GM21723 (cell line): Measurements from ENCODE around the gene ZNF45.
"Not testable (repeated sequence)": the region's sequence is repeated elsewhere in the genome, so short reads cannot be mapped to it uniquely, and the experiment has no call there.

ENCODE experiments used
- ATAC-seq: cut with Tn5 transposase; IDR thresholded peaks from one replicate; pipeline ENCODE4 v1.9.1; 2021; ENCODE audit warnings: mild to moderate bottlenecking, moderate library complexity; ENCODE audit not compliant: unreplicated experiment

Gene ZNF45

DNA sequence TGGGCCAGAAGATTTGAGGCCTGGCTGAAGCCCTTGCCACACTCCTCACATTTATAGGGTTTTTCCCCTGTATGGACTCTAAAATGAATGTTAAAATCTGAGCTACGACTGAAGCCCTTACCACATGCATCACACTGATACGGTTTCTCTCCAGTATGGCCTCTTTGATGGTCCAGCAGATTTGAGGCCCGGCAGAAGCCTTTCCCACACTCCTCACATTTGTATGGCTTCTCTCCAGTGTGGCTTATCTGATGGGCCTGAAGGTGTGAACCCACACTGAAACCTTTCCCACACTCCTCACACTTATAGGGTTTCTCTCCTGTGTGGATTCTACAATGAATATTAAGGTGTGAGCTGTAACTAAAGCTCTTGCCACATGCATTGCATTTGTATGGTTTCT lies 21.0 kb downstream of the ZNF45 start:
- no peak for ATAC-seq

DNA sequence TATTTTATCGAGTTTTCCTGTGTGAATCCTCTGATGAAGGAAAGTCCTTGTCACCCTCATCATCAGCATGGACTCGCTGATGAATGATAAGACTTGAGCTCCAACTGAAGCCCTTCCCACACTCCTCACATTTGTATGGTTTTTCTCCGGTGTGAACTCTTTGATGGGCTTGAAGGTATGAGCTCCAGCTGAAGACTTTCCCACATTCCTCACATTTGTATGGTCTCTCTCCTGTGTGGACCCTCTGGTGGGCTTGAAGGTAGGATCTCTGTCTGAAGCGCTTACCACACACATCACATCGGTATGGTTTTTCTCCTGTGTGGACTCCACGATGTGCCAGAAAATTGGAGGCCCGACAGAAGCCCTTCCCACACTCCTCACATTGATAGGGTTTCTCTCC lies 21.7 kb downstream of the ZNF45 start:
- ATAC-seq: no peak

GRCh38 chr19:43910884-43911283 lies 24.2 kb downstream of the ZNF45 start:
- no peak for ATAC-seq

DNA sequence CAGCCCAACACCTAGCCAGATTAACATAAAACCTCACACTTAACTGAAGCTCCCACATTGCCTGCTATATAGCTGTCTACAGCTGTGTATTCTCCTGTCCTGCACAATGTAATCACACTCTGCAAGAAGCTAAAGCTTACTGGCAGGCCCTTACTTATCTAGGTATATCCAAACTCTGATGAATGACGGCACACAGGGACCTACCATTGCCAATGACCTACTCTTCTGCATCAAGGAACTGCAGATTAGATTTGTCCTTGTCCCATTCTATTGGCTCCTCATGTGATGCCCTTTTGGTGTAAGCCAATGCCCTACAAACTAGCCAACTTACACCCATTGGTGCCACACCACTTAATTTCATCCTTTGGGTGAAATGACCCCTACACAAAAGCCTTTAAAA lies 26.4 kb downstream of the ZNF45 start:
- ATAC-seq: no peak

DNA sequence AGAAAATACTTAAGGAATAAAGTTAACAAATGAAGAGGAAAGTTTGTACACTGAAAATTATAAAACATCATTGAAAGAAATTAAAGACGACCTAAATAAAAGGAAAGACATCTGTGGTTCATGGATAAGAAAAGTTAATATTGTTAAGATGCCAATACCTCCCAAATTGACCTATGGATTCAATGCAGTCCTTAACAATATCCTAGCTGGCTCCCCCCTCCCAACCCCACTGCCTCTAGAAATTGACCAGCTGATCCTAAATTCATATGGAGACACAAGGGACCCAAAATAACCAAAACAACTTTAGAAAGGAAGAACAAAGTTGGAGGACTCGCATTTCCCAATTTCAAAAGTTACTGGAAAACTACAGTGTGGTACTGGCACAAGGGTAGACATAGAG lies 28.3 kb downstream of the ZNF45 start:
- no peak for ATAC-seq

DNA sequence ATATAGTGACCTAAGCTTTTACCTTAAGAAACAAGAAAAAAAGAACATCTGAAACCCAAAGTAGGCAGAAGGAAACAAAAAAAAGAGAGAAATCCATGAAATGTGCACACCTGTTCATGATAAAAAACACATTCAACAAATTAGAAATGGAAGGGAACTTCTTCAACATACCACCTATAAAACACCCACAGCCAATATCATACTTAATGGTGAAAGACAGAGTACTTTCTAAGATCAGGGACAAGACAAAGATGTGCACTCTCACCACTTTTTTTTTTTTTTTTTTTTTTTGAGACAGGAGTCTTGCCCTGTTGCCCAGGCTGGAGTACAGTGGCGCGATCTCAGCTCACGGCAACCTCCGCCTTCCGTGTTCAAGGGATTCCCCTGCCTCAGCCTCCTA lies 29.2 kb downstream of the ZNF45 start:
- no peak for ATAC-seq

DNA sequence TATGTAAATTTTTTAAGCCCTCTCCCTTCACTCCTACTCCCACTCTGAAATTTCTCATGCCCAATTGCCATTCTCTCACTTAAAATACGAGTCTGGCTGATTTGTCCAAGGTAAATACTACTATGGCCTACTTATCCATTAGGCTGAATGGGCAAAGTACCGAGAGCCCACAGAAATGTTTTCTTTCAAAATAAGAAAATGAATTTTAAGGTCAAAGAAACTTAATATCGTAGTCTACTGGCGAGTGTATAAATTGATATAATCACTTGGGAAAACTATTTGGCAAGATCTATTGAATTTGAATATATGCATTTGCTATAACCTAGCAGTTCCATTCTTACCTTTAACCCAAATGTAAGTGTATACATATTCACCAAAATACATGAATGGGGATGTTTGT lies 32.7 kb downstream of the ZNF45 start:
- ATAC-seq: no peak

- peak; percentile 86 for ATAC-seq
These were observed 33.4 kb downstream of the ZNF45 start for GRCh38 chr19:43901395-43902390.

GRCh38 chr19:43895727-43896308 lies 39.3 kb downstream of the ZNF45 start:
- no peak for ATAC-seq

DNA sequence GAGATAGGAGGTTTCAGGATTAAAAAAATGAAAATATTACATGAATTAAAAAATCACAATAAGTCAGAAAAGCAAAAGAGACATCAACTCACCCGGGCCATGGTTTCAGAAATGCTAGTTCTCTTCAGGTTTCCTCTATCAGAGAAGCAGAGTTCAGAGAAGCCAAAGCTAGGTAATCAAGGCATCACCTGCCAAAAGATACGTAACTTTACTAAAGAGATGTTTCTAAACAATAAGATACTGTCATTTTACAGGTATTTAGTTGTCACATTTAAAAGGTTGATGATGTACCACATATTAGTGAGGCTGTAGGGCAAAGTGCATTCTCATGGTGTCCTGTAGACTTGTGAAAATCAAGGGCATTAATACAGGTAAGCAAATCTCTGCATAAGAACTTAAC lies 51.2 kb downstream of the ZNF45 start, which contains the start of gene ZNF404:
Gene ZNF404, minus strand, starts transcription at position 101 of the 400 bp plus-strand sequence.
- no peak for ATAC-seq

GRCh38 chr19:43880483-43880882 lies 54.6 kb downstream of the ZNF45 start:
- ATAC-seq: no peak

- no peak for ATAC-seq
These were observed 62.3 kb downstream of the ZNF45 start for GRCh38 chr19:43872547-43873336.

DNA sequence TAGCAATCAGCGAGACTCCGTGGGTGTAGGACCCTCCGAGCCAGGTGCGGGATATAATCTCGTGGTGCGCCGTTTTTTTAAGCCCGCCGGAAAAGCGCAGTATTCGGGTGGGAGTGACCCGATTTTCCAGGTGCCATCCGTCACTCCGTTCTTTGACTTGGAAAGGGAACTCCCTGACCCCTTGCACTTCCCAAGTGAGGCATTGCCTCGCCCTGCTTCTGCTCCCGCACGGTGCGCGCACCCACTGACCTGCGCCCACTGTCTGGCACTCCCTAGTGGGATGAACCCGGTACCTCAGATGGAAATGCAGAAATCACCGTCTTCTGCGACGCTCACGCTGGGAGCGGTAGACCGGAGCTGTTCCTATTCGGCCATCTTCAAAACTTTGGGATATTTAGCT lies 68.2 kb downstream of the ZNF45 start:
- not testable (repeated sequence) for ATAC-seq
